GM19463 (cell line): ENCODE measurements around the gene CDK11B.
"Not testable (repeated sequence)": the region's sequence is repeated elsewhere in the genome, so short reads cannot be mapped to it uniquely, and the experiment has no call there.

Experiments
- ATAC-seq: cut with Tn5 transposase; IDR thresholded peaks from one replicate; pipeline ENCODE4 v1.9.1; 2021; ENCODE audit warnings: mild to moderate bottlenecking, moderate library complexity; ENCODE audit not compliant: unreplicated experiment

The CDK11B gene

GRCh38 chr1:1658583-1659549 is at the start of gene CDK11B:
CDK11B (minus strand) TSS chr1:1659004; CDS start chr1:1657485, 1,519 bp downstream.
- peak; percentile 93 for ATAC-seq

- ATAC-seq = not testable (repeated sequence)
Measured at GRCh38 chr1:1707897-1708296, 49.1 kb upstream of the CDK11B start.

- ATAC-seq = not testable (repeated sequence)
Measured at GRCh38 chr1:1707241-1707640, 48.4 kb upstream of the CDK11B start.

GRCh38 chr1:1705623-1706022 is 46.8 kb upstream of the CDK11B start:
- not testable (repeated sequence) for ATAC-seq

GRCh38 chr1:1704284-1704957 is 45.6 kb upstream of the CDK11B start:
- not testable (repeated sequence) for ATAC-seq

- no peak for ATAC-seq
Measured at GRCh38 chr1:1703796-1704195, 45.0 kb upstream of the CDK11B start.

- not testable (repeated sequence) for ATAC-seq
Measured at GRCh38 chr1:1702506-1702905, 43.7 kb upstream of the CDK11B start.

- ATAC-seq = not testable (repeated sequence)
Measured at GRCh38 chr1:1700557-1700956, 41.8 kb upstream of the CDK11B start.

- not testable (repeated sequence) for ATAC-seq
Measured at GRCh38 chr1:1700067-1700466, 41.3 kb upstream of the CDK11B start.

- ATAC-seq = not testable (repeated sequence)
Measured at GRCh38 chr1:1699061-1699460, 40.3 kb upstream of the CDK11B start.

GRCh38 chr1:1697358-1698183 is 38.8 kb upstream of the CDK11B start:
- ATAC-seq = not testable (repeated sequence)

GRCh38 chr1:1696431-1697357 is 37.9 kb upstream of the CDK11B start:
- not testable (repeated sequence) for ATAC-seq

- peak; percentile 73 for ATAC-seq
Measured at GRCh38 chr1:1692714-1693647, 34.2 kb upstream of the CDK11B start, which contains the start of gene SLC35E2B. SLC35E2B (minus strand) TSS chr1:1692795; CDS start chr1:1676699, 16,096 bp downstream.

- not testable (repeated sequence) for ATAC-seq
Measured at GRCh38 chr1:1692324-1692713, 33.5 kb upstream of the CDK11B start.

GRCh38 chr1:1691443-1691842 is 32.6 kb upstream of the CDK11B start:
- not testable (repeated sequence) for ATAC-seq

GRCh38 chr1:1689526-1689925 is 30.7 kb upstream of the CDK11B start:
- ATAC-seq = not testable (repeated sequence)

- ATAC-seq = no peak
Measured at GRCh38 chr1:1687846-1688245, 29.0 kb upstream of the CDK11B start.

GRCh38 chr1:1684031-1684681 is 25.4 kb upstream of the CDK11B start:
- ATAC-seq = no peak
